WTC11 (cell line): ENCODE measurements around the gene CTNNA2. TPM values are rescaled to one million over a fixed set of nuclear protein-coding genes. Genes with fewer than 3 reads are reported as not detected.

ENCODE experiments used
- ATAC-seq: fragments of 200-7000 bp; cut with Tn5 transposase; 2 replicates; pipeline ENCODE4 v1.10.0; 2021; ENCODE audit warnings: mild to moderate bottlenecking, moderate library complexity
- CTCF ChIA-PET: fragments of 300-600 bp; sonication (Branson Sonifier 250); formaldehyde crosslinking; loops from one replicate; lab custom pipeline; 2021; ENCODE audit warnings: antibody characterized with exemption; lab: Charles Lee
- POLR2A ChIA-PET: fragments of 350-600 bp; sonication (Branson Sonifier 250); formaldehyde crosslinking; loops from one replicate; lab custom pipeline; 2021; ENCODE audit warnings: antibody characterized with exemption; lab: Charles Lee
- DNase-seq: peaks from one replicate; pipeline ENCODE4 v3.0.0; 2021; ENCODE audit warnings: low spot score
- H3K27ac Mint-ChIP-seq: 2 replicates; pipeline ENCODE4 v1.8.0; 2021; ENCODE audit warnings: mixed read lengths
- H3K27me3 Mint-ChIP-seq: 2 replicates; pipeline ENCODE4 v1.8.0; 2021; ENCODE audit warnings: low read depth, mild to moderate bottlenecking, moderate library complexity, mixed read lengths
- H3K36me3 Mint-ChIP-seq: 2 replicates; pipeline ENCODE4 v1.8.0; 2021; ENCODE audit warnings: mixed read lengths
- H3K4me1 Mint-ChIP-seq: 2 replicates; pipeline ENCODE4 v1.8.0; 2022; ENCODE audit warnings: mixed read lengths
- H3K4me3 Mint-ChIP-seq: 2 replicates; pipeline ENCODE4 v1.8.0; 2021; ENCODE audit warnings: mild to moderate bottlenecking, moderate library complexity, mixed read lengths
- H3K9me3 Mint-ChIP-seq: 2 replicates; pipeline ENCODE4 v1.8.0; 2021; ENCODE audit warnings: mixed read lengths
- EMX1 ChIP-seq: fragments of 250-450 bp; sonication (Bioruptor Pico); IDR thresholded peaks from 2 replicates; pipeline ENCODE4 v1.8.0; 2021; ENCODE audit warnings: mild to moderate bottlenecking
- HMGA2 ChIP-seq: fragments of 250-450 bp; sonication (Bioruptor Pico); IDR thresholded peaks from 2 replicates; pipeline ENCODE4 v1.4.0; 2021; ENCODE audit warnings: mild to moderate bottlenecking, moderate library complexity
- KAT7 ChIP-seq: sonication (generic); formaldehyde crosslinking; IDR thresholded peaks from 2 replicates; pipeline ENCODE4 v1.8.1; 2023; ENCODE audit warnings: missing genetic modification reagents, mild to moderate bottlenecking, borderline replicate concordance
- NR3C1 ChIP-seq: sonication (generic); formaldehyde crosslinking; conservative IDR thresholded peaks from 2 replicates; pipeline ENCODE4 v1.8.1; 2023; ENCODE audit warnings: low read depth, mild to moderate bottlenecking, missing genetic modification reagents
- OVOL2 ChIP-seq: fragments of 250-450 bp; sonication (Bioruptor Pico); IDR thresholded peaks from 2 replicates; pipeline ENCODE4 v1.9.0; 2021; ENCODE audit warnings: mild to moderate bottlenecking, borderline replicate concordance
- SMAD4 ChIP-seq: sonication (generic); formaldehyde crosslinking; IDR thresholded peaks from 2 replicates; pipeline ENCODE4 v1.8.0; 2022; ENCODE audit warnings: mild to moderate bottlenecking, missing genetic modification reagents
- SOX15 ChIP-seq: fragments of 250-450 bp; sonication (Bioruptor Pico); IDR thresholded peaks from 2 replicates; pipeline ENCODE4 v1.9.0; 2021; ENCODE audit warnings: mild to moderate bottlenecking
- ZBTB21 ChIP-seq: sonication (generic); formaldehyde crosslinking; IDR thresholded peaks from 2 replicates; pipeline ENCODE4 v1.8.1; 2023; ENCODE audit warnings: mild to moderate bottlenecking, missing genetic modification reagents, borderline replicate concordance
- ZNF121 ChIP-seq: sonication (generic); formaldehyde crosslinking; IDR thresholded peaks from 2 replicates; pipeline ENCODE4 v1.8.0; 2023; ENCODE audit warnings: missing genetic modification reagents
- ZNF232 ChIP-seq: sonication (generic); formaldehyde crosslinking; IDR thresholded peaks from 2 replicates; pipeline ENCODE4 v1.8.0; 2022; ENCODE audit warnings: mild to moderate bottlenecking, missing genetic modification reagents
- ZNF317 ChIP-seq: sonication (generic); formaldehyde crosslinking; IDR thresholded peaks from 2 replicates; pipeline ENCODE4 v1.8.1; 2023; ENCODE audit warnings: low read depth, mild to moderate bottlenecking, moderate library complexity, missing genetic modification reagents, borderline replicate concordance
- ZNF423 ChIP-seq: fragments of 250-450 bp; sonication (Bioruptor Pico); IDR thresholded peaks from 2 replicates; pipeline ENCODE4 v2.1.2; 2022; ENCODE audit warnings: mild to moderate bottlenecking, moderate library complexity
- total RNA-seq: library from RNA; stranded (reverse); gene quantifications from 3 replicates; pipeline ENCODE4 v1.2.3, GENCODE V29; 2021
- TF ChIP-seq, protein P1 (sequence below): sonication (generic); formaldehyde crosslinking; IDR thresholded peaks from 2 replicates; pipeline ENCODE4 v1.8.0; 2022; ENCODE audit warnings: mild to moderate bottlenecking, missing genetic modification reagents
- TF ChIP-seq, protein P2 (sequence below): fragments of 250-450 bp; sonication (Bioruptor Pico); IDR thresholded peaks from 2 replicates; pipeline ENCODE4 v1.9.0; 2021; ENCODE audit warnings: mild to moderate bottlenecking
- TF ChIP-seq, protein P3 (sequence below): fragments of 250-450 bp; sonication (Bioruptor Pico); IDR thresholded peaks from 2 replicates; pipeline ENCODE4 v2.1.2; 2022; ENCODE audit warnings: mild to moderate bottlenecking, moderate library complexity
- TF ChIP-seq, protein P4 (sequence below): sonication (generic); formaldehyde crosslinking; IDR thresholded peaks from 2 replicates; pipeline ENCODE4 v1.8.0; 2023; ENCODE audit warnings: mild to moderate bottlenecking, missing genetic modification reagents
- TF ChIP-seq, protein P5 (sequence below): sonication (generic); formaldehyde crosslinking; IDR thresholded peaks from 2 replicates; pipeline ENCODE4 v1.8.0; 2022; ENCODE audit warnings: mild to moderate bottlenecking, missing genetic modification reagents
- TF ChIP-seq, protein P6 (sequence below): sonication (generic); formaldehyde crosslinking; IDR thresholded peaks from 2 replicates; pipeline ENCODE4 v1.8.1; 2023; ENCODE audit warnings: mild to moderate bottlenecking, moderate library complexity, missing genetic modification reagents
- TF ChIP-seq, protein P7 (sequence below): fragments of 250-450 bp; sonication (Bioruptor Pico); IDR thresholded peaks from 2 replicates; pipeline ENCODE4 v1.9.0; 2021; ENCODE audit warnings: mild to moderate bottlenecking
- TF ChIP-seq, protein P8 (sequence below): sonication (generic); formaldehyde crosslinking; IDR thresholded peaks from 2 replicates; pipeline ENCODE4 v1.8.0; 2022; ENCODE audit warnings: mild to moderate bottlenecking, missing genetic modification reagents

The CTNNA2 gene
- total RNA-seq, 1 experiment from 2014 or later: 3.8 TPM

DNA sequence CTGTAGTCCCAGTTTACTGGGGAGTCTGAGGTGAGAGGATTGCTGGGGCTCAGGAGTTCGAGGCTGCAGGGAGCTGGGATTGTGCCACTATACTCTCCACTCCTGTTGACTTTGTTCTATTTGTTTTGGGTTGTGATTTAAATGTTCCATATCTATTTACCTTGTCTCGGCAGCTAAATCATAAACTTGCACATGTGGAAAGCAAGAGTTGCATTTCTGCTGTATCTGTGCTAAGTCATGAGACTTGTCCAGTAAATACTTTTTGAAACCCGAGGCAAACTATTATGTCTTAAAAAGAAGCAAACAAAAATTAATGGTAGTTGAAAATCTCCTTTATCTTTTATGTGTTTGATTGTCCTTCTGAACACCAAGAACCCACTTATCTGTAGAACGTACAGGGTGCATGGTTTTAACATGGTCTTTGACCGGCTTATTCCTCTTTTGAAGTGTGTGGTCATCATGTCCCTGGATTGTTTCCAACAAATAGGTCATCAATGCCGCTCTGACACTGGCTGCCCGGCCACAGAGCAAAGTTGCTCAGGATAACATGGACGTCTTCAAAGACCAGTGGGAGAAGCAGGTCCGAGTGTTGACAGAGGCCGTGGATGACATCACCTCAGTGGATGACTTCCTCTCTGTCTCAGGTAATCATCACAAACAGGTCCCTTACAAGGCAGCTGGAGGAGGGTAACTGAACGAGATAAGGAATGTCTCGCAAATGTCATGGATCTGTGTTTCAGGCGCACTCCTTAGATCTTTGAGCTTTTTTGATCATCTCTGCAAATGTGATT lies 1032.8 kb downstream of the CTNNA2 start:
- ATAC-seq: no peak
- TF ChIP-seq ZNF317 (CRISPR knock-in tag) (no peak), EMX1 (CRISPR knock-in tag) (no peak), ZBTB21 (no peak), ZNF423 (CRISPR knock-in tag) (no peak), ZNF232 (CRISPR knock-in tag) (no peak), ZNF121 (CRISPR knock-in tag) (no peak), NR3C1 (CRISPR knock-in tag) (no peak)
- TF ChIP-seq, protein P1, sequence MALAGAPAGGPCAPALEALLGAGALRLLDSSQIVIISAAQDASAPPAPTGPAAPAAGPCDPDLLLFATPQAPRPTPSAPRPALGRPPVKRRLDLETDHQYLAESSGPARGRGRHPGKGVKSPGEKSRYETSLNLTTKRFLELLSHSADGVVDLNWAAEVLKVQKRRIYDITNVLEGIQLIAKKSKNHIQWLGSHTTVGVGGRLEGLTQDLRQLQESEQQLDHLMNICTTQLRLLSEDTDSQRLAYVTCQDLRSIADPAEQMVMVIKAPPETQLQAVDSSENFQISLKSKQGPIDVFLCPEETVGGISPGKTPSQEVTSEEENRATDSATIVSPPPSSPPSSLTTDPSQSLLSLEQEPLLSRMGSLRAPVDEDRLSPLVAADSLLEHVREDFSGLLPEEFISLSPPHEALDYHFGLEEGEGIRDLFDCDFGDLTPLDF: no peak
- TF ChIP-seq, protein P2, sequence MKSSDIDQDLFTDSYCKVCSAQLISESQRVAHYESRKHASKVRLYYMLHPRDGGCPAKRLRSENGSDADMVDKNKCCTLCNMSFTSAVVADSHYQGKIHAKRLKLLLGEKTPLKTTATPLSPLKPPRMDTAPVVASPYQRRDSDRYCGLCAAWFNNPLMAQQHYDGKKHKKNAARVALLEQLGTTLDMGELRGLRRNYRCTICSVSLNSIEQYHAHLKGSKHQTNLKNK (CRISPR knock-in tag): no peak
- TF ChIP-seq, protein P3, sequence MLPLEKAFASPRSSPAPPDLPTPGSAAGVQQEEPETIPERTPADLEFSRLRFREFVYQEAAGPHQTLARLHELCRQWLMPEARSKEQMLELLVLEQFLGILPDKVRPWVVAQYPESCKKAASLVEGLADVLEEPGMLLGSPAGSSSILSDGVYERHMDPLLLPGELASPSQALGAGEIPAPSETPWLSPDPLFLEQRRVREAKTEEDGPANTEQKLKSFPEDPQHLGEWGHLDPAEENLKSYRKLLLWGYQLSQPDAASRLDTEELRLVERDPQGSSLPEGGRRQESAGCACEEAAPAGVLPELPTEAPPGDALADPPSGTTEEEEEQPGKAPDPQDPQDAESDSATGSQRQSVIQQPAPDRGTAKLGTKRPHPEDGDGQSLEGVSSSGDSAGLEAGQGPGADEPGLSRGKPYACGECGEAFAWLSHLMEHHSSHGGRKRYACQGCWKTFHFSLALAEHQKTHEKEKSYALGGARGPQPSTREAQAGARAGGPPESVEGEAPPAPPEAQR: no peak
- TF ChIP-seq, protein P4, sequence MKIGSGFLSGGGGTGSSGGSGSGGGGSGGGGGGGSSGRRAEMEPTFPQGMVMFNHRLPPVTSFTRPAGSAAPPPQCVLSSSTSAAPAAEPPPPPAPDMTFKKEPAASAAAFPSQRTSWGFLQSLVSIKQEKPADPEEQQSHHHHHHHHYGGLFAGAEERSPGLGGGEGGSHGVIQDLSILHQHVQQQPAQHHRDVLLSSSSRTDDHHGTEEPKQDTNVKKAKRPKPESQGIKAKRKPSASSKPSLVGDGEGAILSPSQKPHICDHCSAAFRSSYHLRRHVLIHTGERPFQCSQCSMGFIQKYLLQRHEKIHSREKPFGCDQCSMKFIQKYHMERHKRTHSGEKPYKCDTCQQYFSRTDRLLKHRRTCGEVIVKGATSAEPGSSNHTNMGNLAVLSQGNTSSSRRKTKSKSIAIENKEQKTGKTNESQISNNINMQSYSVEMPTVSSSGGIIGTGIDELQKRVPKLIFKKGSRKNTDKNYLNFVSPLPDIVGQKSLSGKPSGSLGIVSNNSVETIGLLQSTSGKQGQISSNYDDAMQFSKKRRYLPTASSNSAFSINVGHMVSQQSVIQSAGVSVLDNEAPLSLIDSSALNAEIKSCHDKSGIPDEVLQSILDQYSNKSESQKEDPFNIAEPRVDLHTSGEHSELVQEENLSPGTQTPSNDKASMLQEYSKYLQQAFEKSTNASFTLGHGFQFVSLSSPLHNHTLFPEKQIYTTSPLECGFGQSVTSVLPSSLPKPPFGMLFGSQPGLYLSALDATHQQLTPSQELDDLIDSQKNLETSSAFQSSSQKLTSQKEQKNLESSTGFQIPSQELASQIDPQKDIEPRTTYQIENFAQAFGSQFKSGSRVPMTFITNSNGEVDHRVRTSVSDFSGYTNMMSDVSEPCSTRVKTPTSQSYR: no peak
- no peak for DNase-seq
- H3K4me3 Mint-ChIP-seq: no peak overlapping the region
- CTCF ChIA-PET: no interaction called here
- no peaks in the 10 kb centered on the region; the same call in 1 of the 2 replicates for H3K27me3 Mint-ChIP-seq
- H3K4me1 Mint-ChIP-seq: peaks cover 34% of the 10 kb centered on the region
- no peak overlapping the region for H3K27ac Mint-ChIP-seq
- H3K9me3 Mint-ChIP-seq: peaks cover 20% of the 10 kb centered on the region
- POLR2A ChIA-PET: no interaction called here
- H3K36me3 Mint-ChIP-seq: no peaks in the 10 kb centered on the region

DNA sequence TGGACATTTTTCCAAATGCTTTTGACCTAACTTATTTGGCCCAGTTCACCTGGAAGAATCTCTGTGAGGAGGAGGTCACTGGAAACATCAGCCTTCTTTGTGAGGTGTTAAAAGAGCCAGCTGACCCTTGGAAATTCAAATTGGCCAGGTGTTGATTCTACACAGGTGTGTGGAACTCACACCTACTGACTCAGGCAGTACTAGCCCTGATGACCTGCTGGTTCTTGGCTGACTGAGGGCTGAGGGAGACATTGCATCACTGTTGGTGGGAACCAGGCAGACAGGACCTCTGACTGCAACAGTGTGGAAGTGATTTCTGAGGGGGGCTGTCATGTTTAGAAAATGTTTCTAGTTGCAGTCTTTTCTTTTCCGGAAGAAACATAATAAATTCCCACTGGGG lies 1033.9 kb downstream of the CTNNA2 start:
- Mint-ChIP-seq H3K4me1 (peaks cover 34% of the 10 kb centered on the region), H3K27me3 (no peaks in the 10 kb centered on the region; the same call in 1 of the 2 replicates), H3K27ac (no peak overlapping the region; the same call in 1 of the 2 replicates), H3K36me3 (no peaks in the 10 kb centered on the region), H3K9me3 (peaks cover 20% of the 10 kb centered on the region), H3K4me3 (no peak overlapping the region)
- DNase-seq: peak; percentile 22
- CTCF ChIA-PET: no interaction called here
- ATAC-seq: peak; percentile 90
- POLR2A ChIA-PET: no interaction called here
- TF ChIP-seq, protein P4: no peak
- TF ChIP-seq HMGA2: no peak
- no peak for TF ChIP-seq KAT7 (CRISPR knock-in tag)
- TF ChIP-seq, protein P5, sequence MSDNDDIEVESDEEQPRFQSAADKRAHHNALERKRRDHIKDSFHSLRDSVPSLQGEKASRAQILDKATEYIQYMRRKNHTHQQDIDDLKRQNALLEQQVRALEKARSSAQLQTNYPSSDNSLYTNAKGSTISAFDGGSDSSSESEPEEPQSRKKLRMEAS (CRISPR knock-in tag): no peak
- TF ChIP-seq, protein P6, sequence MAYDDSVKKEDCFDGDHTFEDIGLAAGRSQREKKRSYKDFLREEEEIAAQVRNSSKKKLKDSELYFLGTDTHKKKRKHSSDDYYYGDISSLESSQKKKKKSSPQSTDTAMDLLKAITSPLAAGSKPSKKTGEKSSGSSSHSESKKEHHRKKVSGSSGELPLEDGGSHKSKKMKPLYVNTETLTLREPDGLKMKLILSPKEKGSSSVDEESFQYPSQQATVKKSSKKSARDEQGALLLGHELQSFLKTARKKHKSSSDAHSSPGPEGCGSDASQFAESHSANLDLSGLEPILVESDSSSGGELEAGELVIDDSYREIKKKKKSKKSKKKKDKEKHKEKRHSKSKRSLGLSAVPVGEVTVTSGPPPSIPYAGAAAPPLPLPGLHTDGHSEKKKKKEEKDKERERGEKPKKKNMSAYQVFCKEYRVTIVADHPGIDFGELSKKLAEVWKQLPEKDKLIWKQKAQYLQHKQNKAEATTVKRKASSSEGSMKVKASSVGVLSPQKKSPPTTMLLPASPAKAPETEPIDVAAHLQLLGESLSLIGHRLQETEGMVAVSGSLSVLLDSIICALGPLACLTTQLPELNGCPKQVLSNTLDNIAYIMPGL (CRISPR knock-in tag): no peak
- TF ChIP-seq, protein P7, sequence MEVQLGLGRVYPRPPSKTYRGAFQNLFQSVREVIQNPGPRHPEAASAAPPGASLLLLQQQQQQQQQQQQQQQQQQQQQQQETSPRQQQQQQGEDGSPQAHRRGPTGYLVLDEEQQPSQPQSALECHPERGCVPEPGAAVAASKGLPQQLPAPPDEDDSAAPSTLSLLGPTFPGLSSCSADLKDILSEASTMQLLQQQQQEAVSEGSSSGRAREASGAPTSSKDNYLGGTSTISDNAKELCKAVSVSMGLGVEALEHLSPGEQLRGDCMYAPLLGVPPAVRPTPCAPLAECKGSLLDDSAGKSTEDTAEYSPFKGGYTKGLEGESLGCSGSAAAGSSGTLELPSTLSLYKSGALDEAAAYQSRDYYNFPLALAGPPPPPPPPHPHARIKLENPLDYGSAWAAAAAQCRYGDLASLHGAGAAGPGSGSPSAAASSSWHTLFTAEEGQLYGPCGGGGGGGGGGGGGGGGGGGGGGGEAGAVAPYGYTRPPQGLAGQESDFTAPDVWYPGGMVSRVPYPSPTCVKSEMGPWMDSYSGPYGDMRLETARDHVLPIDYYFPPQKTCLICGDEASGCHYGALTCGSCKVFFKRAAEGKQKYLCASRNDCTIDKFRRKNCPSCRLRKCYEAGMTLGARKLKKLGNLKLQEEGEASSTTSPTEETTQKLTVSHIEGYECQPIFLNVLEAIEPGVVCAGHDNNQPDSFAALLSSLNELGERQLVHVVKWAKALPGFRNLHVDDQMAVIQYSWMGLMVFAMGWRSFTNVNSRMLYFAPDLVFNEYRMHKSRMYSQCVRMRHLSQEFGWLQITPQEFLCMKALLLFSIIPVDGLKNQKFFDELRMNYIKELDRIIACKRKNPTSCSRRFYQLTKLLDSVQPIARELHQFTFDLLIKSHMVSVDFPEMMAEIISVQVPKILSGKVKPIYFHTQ: no peak
- TF ChIP-seq, protein P8, sequence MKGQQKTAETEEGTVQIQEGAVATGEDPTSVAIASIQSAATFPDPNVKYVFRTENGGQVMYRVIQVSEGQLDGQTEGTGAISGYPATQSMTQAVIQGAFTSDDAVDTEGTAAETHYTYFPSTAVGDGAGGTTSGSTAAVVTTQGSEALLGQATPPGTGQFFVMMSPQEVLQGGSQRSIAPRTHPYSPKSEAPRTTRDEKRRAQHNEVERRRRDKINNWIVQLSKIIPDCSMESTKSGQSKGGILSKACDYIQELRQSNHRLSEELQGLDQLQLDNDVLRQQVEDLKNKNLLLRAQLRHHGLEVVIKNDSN (CRISPR knock-in tag): no peak
- no peak for TF ChIP-seq SMAD4 (CRISPR knock-in tag)
- no peak for TF ChIP-seq OVOL2 (CRISPR knock-in tag)
- no peak for TF ChIP-seq SOX15
